OCI-LY7 (cell line): ENCODE measurements around the gene CIITA. TPM values are rescaled to one million over a fixed set of nuclear protein-coding genes. Genes with fewer than 3 reads are reported as not detected.

Experiments
- BruUV-seq: library from RNA; stranded (reverse); fragments of 400-500 nt; replicated peaks from 2 replicates; lab custom pipeline; 2021; lab: Mats Ljungman, UMichigan
- CTCF ChIA-PET: fragments of 300-600 bp; sonication (Branson Sonifier 250); formaldehyde crosslinking; loops from one replicate; lab custom pipeline; 2022; ENCODE audit warnings: antibody characterized with exemption; ENCODE audit not compliant: unreplicated experiment; lab: Charles Lee
- POLR2A ChIA-PET: fragments of 300-600 bp; sonication (Branson Sonifier 250); formaldehyde crosslinking; loops from one replicate; lab custom pipeline; 2022; ENCODE audit warnings: antibody characterized with exemption; lab: Charles Lee
- DNase-seq: peaks from one replicate; pipeline ENCODE4 v3.0.0-alpha.2; 2015; ENCODE audit warnings: low spot score
- H2AFZ ChIP-seq: fragments of 200-600 bp; sonication (generic), shearing (Covaris generic); 2 replicates; pipeline ENCODE4 v1.6.1; 2014; ENCODE audit warnings: mild to moderate bottlenecking, antibody characterized with exemption, low read length, moderate library complexity
- H3K27ac ChIP-seq: fragments of 200-600 bp; sonication (generic); 2 replicates; pipeline ENCODE4 v1.5.1; 2014; ENCODE audit warnings: mixed run types, low read depth, mild to moderate bottlenecking, moderate library complexity, low read length, inconsistent platforms; ENCODE audit not compliant: poor library complexity, severe bottlenecking
- H3K36me3 ChIP-seq: fragments of 200-600 bp; sonication (generic); 2 replicates; pipeline ENCODE4 v1.6.1; 2014; ENCODE audit warnings: mild to moderate bottlenecking, antibody characterized with exemption, low read length, moderate library complexity, mixed read lengths; ENCODE audit not compliant: insufficient read depth
- H3K4me1 ChIP-seq: fragments of 200-600 bp; sonication (generic); 2 replicates; pipeline ENCODE4 v1.5.1; 2014; ENCODE audit warnings: mild to moderate bottlenecking, low read length; ENCODE audit not compliant: insufficient read depth, poor library complexity, severe bottlenecking
- H3K4me2 ChIP-seq: fragments of 200-600 bp; sonication (generic); 2 replicates; pipeline ENCODE4 v1.6.1; 2014; ENCODE audit warnings: mild to moderate bottlenecking, low read length
- H3K4me3 ChIP-seq: fragments of 200-600 bp; sonication (generic); 2 replicates; pipeline ENCODE4 v1.5.1; 2014; ENCODE audit warnings: mild to moderate bottlenecking, low read depth, low read length; ENCODE audit not compliant: poor library complexity, severe bottlenecking
- H3K79me2 ChIP-seq: fragments of 200-600 bp; sonication (generic); 2 replicates; pipeline ENCODE4 v1.6.1; 2016; ENCODE audit warnings: low read depth, mild to moderate bottlenecking, low read length, moderate library complexity, mixed read lengths; ENCODE audit not compliant: insufficient read depth
- H3K9me2 ChIP-seq: fragments of 200-600 bp; sonication (generic); 2 replicates; pipeline ENCODE4 v1.6.1; 2016; ENCODE audit warnings: mild to moderate bottlenecking, low read length, mixed read lengths; ENCODE audit not compliant: insufficient read depth
- H3K9me3 ChIP-seq: fragments of 200-600 bp; sonication (generic); 2 replicates; pipeline ENCODE4 v1.6.1; 2014; ENCODE audit warnings: mild to moderate bottlenecking, mixed run types, low read length, mixed read lengths
- H4K20me1 ChIP-seq: fragments of 200-600 bp; sonication (generic); 2 replicates; pipeline ENCODE4 v1.6.1; 2014; ENCODE audit warnings: mild to moderate bottlenecking, antibody characterized with exemption, low read length, moderate library complexity, mixed read lengths; ENCODE audit not compliant: insufficient read depth
- CTCF ChIP-seq: fragments of 200-600 bp; sonication (generic); conservative IDR thresholded peaks from 2 replicates; pipeline ENCODE4 v1.5.1; 2014; ENCODE audit warnings: mild to moderate bottlenecking, antibody characterized with exemption, low read length, moderate library complexity, mixed read lengths
- EZH2phosphoT487 ChIP-seq: fragments of 200-600 bp; sonication (generic); IDR thresholded peaks from 2 replicates; pipeline ENCODE4 v1.6.1; 2018; ENCODE audit warnings: low read depth, borderline replicate concordance, mild to moderate bottlenecking, mixed run types, antibody characterized with exemption, low read length, moderate library complexity, mixed read lengths
- intact Hi-C: fragments of 100-400 bp; cut with micrococcal nuclease; formaldehyde crosslinking; loops from one replicate; pipeline ENCODE4 v1.10.0; 2022; ENCODE audit not compliant: unreplicated experiment
- total RNA-seq, 2 experiments: library from RNA; depleted of rRNA in 1 of 2; stranded (reverse); fragments of >200 nt in 1 of 2; shearing (Covaris generic) in 1 of 2; gene quantifications; 2 replicates each; pipeline ENCODE4 v1.2.3, GENCODE V29; 2014 to 2022

CIITA gene
- total RNA-seq, 2 experiments from 2014 or later = 68.7 to 101 TPM

GRCh38 chr16:10920726-10921427 is 43.9 kb downstream of the CIITA start:
- H4K20me1 ChIP-seq = no peaks in the 10 kb centered on the region
- BruUV-seq = no TSS peak

DNA sequence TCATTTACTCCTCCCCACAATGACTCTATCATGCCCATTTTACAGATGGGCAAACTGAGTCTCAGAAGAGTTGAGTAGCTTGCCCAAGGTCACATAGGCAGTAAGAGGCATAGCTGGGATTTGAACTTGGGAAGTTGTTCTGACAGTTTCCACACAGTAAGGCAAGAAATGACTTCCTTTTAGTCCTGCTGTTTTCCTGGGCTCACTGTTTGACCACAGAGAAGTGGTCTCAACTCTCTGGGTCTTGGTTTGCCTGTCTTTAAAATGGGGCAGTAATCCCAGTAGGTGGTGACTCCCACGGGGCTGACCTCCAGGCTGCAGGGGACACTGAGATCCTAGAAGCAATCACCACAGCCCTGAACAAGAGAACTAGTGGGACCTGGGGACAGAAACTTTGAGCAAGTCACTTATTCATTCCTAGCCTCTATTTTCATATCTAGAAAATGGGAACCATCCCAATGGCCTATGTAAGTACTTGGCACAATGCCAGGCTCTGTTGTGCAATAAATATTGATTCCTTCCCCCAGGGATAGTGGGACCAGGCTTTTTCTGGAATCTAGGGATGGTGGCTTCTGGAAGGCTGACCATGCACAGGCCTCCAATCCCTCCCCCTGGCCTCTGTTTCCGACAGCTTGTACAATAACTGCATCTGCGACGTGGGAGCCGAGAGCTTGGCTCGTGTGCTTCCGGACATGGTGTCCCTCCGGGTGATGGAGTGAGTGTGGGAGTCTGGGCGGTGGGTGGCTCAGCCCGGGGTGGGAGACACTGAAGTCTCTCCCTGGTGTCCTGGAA is 44.7 kb downstream of the CIITA start:
- Histone ChIP-seq H3K79me2 (no peaks in the 10 kb centered on the region), H2AFZ (no peak overlapping the region), H3K9me3 (no peaks in the 10 kb centered on the region), H3K9me2 (no peaks in the 10 kb centered on the region), H3K4me2 (no peak overlapping the region), H3K4me1 (peaks cover 6% of the 10 kb centered on the region), H3K27ac (no peak overlapping the region), H3K36me3 (peaks cover 84% of the 10 kb centered on the region), H4K20me1 (no peaks in the 10 kb centered on the region), H3K4me3 (no peak overlapping the region)
- POLR2A ChIA-PET = interaction anchor here (1.2 kb wide), 1 partner anchor 11 kb away, joined by 4 read pairs; no protein-coding TSS in a partner anchor
- TF ChIP-seq CTCF (no peak), EZH2phosphoT487 (no peak)
- DNase-seq = no peak
- BruUV-seq = no TSS peak
- intact Hi-C loops = no loop called here
- CTCF ChIA-PET = no interaction called here

More at GRCh38 chr16:10920726-10921427, 43.9 kb downstream of the CIITA start:
- ChIA-PET CTCF (no interaction called here), POLR2A (no interaction called here)
- Histone ChIP-seq H3K79me2 (no peaks in the 10 kb centered on the region), H3K9me2 (no peaks in the 10 kb centered on the region), H3K9me3 (no peaks in the 10 kb centered on the region), H3K27ac (no peak overlapping the region), H3K4me3 (no peak overlapping the region), H2AFZ (no peak overlapping the region), H3K4me2 (no peak overlapping the region), H3K36me3 (peaks cover 92% of the 10 kb centered on the region), H3K4me1 (peaks cover 6% of the 10 kb centered on the region)
- TF ChIP-seq EZH2phosphoT487 (no peak), CTCF (no peak)
- intact Hi-C loops = no loop called here
- no peak for DNase-seq
